Measurements from ENCODE around the gene EMC8.

EMC8 gene

GRCh38 chr16:85754413-85754812 lies 44.9 kb downstream of the EMC8 start:
- no peak for DNase-seq (ENCODE audit: low read depth)

GRCh38 chr16:85753976-85754375 lies 45.4 kb downstream of the EMC8 start:
- no peak for DNase-seq (ENCODE audit: low read depth)

- DNase-seq (ENCODE audit: low read depth), result no peak
These were observed 45.8 kb downstream of the EMC8 start for GRCh38 chr16:85753559-85753958.

- DNase-seq (ENCODE audit: low read depth), result no peak
These were observed 46.6 kb downstream of the EMC8 start for GRCh38 chr16:85752511-85753420.

- no peak for DNase-seq (ENCODE audit: low read depth)
These were observed 47.4 kb downstream of the EMC8 start for GRCh38 chr16:85751698-85752501.

- no peak for DNase-seq (ENCODE audit: low read depth)
These were observed 48.3 kb downstream of the EMC8 start, which contains the start of gene C16orf74 for GRCh38 chr16:85750827-85751697. C16orf74 (minus strand) TSS chr16:85751096; CDS start chr16:85735217, 15,879 bp downstream.

GRCh38 chr16:85750146-85750826 lies 49.1 kb downstream of the EMC8 start:
- DNase-seq (ENCODE audit: low read depth), result no peak

GRCh38 chr16:85749771-85750145 lies 49.6 kb downstream of the EMC8 start:
- no peak for DNase-seq (ENCODE audit: low read depth)

- DNase-seq (ENCODE audit: low read depth), result no peak
These were observed 52.7 kb downstream of the EMC8 start for GRCh38 chr16:85746460-85747215.

GRCh38 chr16:85738923-85739715 lies 60.2 kb downstream of the EMC8 start:
- no peak for DNase-seq (ENCODE audit: low read depth)

- DNase-seq (ENCODE audit: low read depth), result no peak
These were observed 62.4 kb downstream of the EMC8 start for GRCh38 chr16:85736921-85737320.

- DNase-seq (ENCODE audit: low read depth), result no peak
These were observed 63.4 kb downstream of the EMC8 start for GRCh38 chr16:85735946-85736345.

- no peak for DNase-seq (ENCODE audit: low read depth)
These were observed 64.1 kb downstream of the EMC8 start for GRCh38 chr16:85735225-85735635.

GRCh38 chr16:85734311-85735017 lies 64.9 kb downstream of the EMC8 start:
- DNase-seq (ENCODE audit: low read depth), result no peak

- DNase-seq (ENCODE audit: low read depth), result no peak
These were observed 65.5 kb downstream of the EMC8 start for GRCh38 chr16:85733839-85734170.

- no peak for DNase-seq (ENCODE audit: low read depth)
These were observed 66.0 kb downstream of the EMC8 start for GRCh38 chr16:85733155-85733838.

- DNase-seq (ENCODE audit: low read depth), result no peak
These were observed 68.2 kb downstream of the EMC8 start for GRCh38 chr16:85731179-85731578.

GRCh38 chr16:85730186-85730465 lies 69.2 kb downstream of the EMC8 start:
- no peak for DNase-seq (ENCODE audit: low read depth)
